Inflammatory macrophage treated with lipopolysaccharide for 4 hours (primary cell): ENCODE data around the gene SAP25.
"Not testable (repeated sequence)": the region's sequence is repeated elsewhere in the genome, so short reads cannot be mapped to it uniquely, and the experiment has no call there.

ENCODE experiments used
- DNase-seq: peaks from one replicate; pipeline ENCODE4 v3.0.0-alpha.2; 2020

The SAP25 gene

DNA sequence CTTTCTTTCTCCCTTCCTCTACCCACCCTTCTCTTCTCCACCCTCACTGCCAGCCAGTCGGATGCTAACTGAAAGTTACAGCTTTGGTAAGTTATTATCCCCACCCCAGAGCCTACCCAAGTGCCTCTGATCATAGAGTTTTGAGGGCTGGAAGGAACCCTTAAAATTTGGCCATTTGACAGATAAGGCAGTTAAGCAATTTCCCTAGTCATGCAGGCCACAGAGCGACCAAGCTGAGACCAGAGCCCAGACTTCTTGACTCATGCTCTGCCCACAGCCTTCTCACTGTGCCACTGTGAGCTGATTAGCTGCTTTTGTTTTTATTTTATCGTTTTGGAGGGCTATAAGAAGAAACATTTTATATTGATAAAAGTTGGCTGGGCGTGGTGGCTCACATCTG is 17.2 kb downstream of the SAP25 start:
- DNase-seq: peak; percentile 70

DNA sequence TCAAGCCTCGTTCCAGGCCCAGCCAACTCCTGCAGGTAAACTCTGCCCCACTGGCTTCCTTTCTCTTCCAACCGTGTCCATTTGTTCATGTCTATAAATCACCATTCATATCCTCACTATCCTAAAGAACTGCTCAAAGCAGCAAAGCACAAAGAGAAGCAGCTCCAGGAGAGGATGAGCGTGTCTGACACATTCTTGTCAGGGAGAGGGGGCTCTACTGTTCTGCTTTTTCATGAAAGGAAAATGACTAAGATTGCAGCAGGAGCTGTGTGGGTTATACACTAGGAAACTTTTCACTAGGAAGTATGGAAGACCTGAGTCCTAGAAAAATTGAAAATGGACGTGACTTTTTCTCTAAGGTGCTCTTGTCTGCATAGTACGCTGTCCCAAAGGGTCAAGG is 18.0 kb downstream of the SAP25 start:
- DNase-seq: peak; percentile 30

DNA sequence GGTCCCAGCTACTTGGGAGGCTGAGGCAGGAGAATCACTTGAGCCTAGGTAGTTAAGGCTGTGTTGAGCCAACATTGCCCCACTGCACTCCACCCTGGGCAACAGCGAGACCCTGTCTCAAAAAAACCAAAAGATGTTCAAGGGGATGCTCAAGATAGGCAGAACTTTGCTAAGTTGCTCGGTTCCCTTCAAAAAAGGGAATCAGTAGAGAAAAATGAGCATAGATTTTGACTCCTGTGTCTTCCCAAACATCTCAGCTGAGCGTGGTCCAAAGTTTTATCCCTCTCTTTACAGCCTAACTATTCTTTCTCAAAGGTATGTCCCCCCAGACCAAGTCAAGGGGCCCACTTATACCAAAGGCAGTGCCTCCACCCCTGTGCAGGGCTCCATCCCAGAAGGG is 20.7 kb downstream of the SAP25 start:
- DNase-seq: no peak

DNA sequence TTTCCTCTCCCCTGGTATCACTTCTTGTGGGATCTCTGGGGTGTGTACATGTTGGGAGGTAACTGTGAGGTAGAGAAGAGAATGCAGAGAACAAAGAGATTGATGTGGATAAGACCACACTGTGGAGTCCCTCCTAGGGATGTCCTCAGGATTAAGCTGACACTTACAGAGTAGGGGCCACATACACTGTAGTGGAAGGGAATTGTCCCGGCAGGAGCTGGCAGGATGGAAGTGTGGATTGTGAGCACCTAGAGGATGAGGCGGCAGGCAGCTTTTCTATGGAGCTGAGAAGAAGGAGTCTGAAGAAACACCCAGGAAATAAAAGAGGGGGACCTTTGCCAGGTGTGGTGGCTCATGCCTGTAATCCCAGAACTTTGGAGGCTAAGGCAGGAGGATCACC is 21.2 kb downstream of the SAP25 start:
- no peak for DNase-seq

DNA sequence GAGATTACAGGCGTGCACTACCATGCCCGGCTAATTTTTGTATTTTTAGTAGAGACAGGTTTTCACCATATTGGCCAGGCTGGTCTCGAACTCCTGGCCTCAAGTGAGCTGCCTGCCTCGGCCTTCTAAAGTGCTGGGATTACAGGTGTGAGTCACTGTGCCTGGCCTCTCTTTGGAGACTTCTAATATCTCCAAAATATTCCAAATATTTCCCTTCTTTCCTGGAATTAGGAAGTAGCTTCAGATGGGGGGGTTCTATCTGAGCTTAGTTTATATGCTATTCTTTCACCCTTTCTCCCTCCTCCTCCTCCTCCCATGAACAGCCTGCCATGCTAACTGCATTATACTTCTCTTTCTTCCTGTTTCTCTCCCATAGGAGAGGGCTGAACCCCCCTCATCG is 25.3 kb downstream of the SAP25 start:
- DNase-seq: not testable (repeated sequence)

DNA sequence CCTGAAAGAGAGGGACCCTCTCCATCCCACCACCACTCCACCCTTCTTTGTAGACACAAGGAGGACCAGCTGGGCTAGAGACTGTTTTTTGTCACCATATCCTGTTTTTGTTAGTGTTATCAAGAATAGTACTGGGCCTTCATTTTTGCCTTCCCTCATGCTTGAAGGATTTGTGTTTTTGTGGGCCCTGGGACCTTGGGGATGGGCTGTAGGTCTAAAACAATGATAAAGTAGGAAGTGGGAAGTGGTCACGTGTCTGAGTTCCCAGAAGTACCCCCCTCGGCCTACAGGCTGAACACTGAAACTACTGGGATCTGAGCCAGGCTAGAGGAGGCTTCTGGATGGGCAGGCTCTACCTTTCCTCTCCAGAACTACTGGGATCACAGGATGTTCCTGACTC is 25.8 kb downstream of the SAP25 start:
- DNase-seq: peak; percentile 18

DNA sequence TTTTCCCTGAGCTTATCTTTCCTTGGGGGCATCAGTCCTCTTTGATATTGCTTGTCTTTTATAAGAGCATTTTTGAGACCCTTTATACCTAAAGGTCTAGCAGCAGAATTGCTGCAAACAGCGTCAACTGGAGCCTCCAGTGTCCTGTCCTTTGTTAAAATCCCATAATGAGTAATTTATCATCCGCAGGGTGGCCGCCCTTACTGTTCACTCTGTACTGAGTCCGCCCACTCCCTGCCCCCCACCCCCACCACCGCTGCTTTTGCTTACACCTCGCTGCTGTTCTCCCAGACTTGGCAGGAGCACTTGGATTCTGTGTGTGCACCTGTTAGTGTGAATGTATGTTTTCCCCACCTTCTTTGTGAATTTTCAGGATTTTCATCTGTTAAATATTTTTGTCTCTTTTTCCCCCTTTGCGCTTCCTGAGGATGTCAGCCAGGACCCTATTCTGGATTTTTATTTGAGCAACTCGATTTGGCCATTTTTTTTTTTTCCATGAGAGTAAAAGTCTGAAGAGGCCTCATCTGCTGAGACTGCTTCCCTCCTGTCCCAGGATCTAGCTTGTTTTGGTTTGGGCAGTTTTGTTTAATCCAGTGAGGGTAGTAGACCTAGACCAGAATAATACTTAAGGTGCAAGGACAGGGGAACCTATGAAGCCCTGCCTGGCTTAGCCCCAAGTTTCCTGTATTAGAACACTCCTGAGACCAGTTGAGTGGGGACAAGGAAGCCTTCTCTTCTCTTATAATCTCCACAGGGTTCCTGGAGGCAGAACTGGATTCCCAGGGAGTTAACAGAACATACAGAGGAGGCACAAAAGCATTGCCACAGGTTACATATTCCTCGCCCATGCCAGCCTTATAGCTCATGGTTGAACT is 26.5 kb downstream of the SAP25 start:
- DNase-seq: no peak

DNA sequence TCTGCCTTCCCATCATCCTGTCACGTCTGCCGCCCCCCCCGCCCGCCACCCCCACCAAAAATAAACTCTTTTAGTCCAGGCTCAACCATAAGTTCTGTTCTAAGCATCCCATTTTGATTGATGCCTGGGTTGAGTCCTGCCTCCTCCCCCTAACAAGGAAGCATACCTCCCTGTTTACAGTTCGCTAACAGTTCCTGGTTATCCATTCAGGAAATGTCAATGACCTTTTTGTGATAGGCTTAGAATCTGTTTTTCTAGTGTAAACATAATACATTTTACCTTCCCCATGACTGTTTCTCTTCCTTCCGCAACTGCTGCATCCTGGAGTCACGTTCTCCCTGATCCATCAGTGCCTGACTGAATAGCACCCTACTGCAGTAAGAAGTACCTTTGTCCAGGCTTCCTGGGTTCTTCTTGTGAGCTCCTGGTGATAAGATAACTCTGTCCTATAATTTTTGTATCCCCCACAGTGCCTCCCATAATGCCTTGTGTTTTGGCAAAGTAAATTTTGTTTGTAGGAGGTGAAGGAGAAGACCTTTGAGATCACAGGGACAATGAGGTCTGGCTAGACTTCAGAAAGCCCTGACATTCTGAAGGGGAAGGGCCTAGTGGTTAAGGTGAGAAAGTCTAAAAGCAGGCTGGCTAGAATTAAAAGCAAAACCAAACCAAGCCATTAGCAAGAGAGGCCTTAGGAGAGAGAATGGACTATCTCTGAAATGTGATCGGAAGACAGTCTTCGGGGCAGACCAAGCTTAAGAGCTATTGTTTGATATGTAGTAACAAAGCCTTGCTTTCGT is 27.4 kb downstream of the SAP25 start:
- no peak for DNase-seq

DNA sequence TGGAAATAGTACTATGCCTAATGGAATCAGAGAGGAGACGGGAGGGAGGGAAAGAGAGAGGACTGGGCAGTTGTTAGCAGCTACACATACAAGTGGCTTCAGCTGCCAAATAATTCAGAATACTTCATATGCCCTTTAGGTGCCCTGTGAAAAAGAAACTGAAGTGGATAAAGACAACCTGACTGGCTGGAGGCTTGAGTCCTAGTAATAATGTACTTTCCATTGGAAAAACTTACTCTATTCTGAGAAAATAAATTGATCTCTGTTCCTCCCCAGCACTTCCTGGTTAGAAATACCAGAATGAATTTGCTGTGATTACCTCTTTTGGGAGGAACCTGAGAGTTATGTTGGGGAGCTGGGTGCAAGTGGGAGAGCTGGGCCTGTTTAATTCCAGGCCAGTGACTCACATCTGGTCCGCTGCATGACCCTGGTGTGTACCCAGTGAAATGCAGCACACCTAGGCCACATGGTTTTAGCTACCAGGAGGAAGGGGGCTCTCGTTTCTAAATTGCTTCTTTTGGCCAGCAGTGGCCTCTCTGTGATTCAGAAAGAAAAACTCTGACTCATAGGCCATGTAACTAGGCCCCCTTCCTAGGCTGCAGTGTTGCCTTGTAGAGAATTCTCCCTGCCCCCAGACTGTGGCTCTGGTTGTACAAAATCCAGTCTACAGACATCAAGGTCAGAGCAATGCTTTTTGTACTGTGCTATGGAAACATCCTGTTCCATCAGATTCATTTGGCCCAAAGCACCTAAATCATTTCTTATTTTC is 28.2 kb downstream of the SAP25 start:
- peak; percentile 53 for DNase-seq

DNA sequence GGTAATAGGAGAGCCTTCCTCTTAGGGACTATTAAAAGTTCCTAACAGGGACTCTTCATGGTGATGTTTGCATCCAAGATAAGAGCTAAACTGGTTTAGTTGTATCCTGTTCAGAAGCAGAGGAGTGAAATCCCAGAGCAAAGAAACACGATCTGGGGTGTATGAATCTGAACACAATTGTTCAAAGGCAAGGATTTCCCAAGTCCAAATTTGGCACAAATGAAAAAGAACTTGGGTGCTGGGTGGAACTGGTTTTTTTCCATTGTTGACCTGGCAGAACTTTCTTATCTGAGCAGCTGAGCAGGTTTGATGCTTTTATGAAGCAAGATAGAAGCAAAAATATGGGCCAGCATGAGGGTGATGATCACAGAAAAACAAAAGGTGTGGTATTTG is 28.7 kb downstream of the SAP25 start:
- no peak for DNase-seq

DNA sequence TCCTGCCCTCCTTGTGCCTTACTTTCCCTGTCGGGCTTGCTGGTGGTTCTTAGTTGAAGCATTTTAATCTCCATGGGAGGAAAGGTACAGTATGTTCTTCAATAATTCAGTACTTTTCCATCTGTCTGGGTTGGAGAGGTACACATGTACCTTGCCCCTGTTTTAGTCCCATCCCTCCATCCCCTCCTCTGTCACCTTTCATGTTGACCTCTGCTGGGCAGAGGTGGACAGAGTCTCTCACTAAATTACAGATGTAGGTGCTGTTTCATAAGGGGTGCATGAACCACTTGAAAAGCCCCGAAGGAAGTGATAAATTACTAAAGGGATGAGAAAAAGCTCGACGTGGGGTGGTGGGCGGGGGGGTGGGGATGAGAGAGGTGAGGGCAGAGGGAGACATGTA is 29.3 kb downstream of the SAP25 start:
- DNase-seq: no peak

DNA sequence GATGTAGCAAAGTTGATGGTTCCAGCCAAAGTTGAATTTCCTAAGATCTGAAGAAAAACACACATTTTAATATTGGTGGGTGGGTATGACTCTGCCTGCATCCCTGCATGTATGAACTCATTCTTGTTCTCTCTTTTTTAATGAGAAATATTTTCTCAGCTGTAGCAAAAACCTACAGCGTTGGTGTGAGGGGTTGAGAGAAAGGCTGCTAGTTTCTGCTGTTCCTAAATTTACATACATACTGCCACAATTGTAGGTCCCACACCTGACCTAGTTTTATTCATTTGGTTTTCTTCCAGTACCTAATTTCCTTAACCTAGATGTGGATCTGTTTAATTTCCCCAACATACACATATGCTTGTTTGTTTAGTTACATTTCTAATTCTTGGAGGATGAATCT is 30.1 kb downstream of the SAP25 start:
- no peak for DNase-seq

DNA sequence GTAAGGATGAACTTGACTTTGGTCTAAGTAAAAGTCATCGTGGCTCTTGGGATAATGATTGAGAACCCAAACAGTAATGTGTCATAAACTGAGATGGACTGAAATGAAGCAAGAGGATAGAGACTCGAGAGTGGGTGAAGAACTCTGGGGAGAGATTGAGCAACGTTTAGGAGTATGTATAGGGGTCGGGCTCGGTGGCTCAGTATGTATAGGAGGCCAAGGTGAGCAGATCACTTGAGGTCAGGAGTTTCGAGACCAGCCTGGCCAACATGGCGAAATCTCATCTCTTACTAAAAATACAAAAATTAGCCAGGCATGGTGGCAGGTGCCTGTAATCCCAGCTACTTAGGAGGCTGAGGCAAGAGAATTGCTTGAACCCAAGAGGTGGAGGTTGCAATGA is 32.4 kb downstream of the SAP25 start:
- DNase-seq: peak; percentile 36

DNA sequence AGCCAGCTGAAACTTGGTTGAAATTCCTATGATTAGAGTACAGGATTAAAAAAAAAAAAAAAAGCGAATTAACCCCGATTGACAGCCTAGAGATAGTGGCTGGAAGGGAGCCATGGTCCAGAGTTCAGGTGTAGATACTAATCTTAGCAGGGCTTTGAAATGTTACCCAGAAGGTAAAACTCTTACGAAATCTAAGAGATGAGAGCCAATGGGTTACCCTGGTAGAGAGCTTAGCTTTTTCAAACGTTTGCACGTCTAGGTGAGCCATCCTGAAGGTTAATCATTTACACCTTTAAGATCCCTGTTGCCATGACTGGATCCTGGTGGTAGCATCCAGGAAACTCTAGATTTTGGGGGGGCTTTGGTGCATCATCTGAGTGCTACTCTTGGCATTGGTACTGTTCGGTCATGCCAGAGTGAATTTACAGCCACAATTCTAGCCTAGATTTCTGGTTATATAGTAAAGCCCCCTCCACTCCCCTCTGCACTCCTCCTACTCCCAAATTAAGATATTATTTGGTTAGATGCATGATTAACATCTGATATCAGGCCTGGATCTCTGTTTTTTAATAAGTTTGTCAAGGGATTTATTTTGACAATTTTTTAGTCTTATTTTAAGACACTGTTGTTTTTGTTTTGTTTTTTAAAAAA is 33.5 kb downstream of the SAP25 start:
- no peak for DNase-seq

DNA sequence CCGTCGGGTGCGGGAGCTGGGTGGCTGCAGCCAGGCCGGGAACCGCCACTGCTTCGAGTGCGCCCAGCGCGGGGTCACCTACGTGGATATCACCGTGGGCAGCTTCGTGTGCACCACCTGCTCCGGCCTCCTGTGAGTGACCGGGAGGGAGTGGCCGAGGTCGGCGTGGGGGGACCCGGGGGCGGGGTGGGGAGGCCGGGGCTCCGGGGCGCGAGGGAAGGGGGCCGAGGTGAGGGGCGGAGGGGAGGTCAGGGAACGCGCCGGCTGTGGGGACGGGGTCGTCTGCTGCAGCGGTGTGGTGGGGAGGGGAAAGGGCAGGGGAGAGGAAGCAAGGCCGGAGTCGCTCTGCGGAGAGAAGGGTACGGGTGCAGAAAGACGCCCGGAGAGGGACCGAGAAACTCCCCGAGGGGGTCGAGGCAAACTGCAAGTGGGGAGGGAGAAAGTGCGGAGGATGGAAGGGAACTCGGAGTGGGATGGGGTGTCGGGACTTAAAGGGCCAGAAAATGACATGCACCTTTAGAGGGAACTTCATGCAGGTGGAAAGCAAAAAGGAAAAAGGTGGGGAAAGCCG is 34.2 kb downstream of the SAP25 start:
- DNase-seq: no peak

DNA sequence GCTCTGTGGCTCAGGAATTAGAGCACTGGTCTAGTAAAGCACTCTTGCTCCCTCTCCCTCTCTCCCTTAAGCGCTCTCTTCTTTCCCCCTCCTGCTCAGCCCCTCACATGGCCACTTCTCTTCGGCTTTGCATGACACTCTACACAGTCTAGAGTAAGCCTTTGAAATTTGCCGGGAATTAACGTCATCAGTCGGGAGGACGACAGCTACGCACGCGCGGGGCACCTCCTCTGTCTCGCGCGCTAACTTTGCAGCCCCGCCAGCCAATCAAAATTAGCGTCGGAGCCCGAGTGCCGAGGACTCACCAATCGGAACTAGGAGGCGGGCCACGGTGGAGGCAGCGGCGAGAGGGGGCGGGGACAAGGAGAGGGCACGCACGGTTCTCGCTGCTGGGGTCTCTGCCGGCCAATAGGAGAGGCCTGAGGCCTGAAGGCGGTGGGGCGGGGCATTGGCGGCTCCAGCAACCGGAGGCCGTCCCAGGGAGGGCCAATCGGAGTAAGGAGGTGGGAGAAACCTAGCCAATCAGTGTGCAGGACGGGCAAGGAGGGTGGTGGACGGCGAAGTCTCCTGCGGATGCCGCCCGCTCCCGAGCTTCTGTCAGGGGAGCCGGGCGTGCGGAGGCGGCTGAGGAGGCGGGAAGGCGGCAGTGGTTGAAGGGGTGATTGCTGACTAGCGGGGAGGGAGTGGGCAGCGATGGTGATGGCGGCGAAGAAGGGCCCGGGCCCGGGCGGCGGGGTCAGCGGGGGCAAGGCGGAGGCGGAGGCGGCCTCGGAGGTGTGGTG is 34.9 kb downstream of the SAP25 start, which contains the start of gene AGFG2:
AGFG2 (plus strand) TSS at position 550 of the 782 bp plus-strand sequence; CDS start at position 694, 144 bp downstream.
- DNase-seq: peak; percentile 100

DNA sequence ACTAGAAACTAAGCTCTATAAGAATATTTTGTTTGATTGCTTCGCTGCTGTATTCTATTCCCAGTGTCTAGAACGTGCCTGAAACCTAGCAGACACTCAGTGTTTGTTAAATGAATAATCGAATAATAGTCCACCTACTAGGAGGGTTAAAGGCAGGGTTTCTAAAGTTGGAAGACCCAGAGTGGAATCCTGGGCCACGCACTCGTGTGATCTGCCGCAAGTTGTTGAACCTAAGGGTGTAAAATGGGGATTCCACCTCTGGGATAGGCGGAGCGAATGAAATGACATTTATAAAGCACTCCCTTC is 35.4 kb downstream of the SAP25 start:
- no peak for DNase-seq

DNA sequence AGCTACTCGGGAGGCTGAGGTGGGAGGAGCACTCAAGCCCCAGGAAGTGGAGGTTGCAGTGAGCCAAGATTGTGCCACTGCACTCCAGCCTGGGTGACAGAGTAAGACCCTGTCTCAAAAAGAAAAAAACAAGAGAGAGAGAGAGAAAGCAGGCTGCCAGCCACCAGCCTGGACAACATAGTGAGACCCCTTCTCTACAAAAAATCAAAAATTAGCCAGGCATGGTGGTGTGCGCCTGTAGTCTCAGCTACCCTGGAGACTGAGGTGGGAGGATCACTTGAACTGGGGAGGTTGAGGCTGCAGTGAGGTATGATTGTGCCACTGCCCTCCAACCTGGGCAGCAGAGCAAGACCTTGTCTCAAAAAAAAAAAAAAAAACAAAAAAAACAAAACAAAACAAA is 37.0 kb downstream of the SAP25 start:
- not testable (repeated sequence) for DNase-seq

DNA sequence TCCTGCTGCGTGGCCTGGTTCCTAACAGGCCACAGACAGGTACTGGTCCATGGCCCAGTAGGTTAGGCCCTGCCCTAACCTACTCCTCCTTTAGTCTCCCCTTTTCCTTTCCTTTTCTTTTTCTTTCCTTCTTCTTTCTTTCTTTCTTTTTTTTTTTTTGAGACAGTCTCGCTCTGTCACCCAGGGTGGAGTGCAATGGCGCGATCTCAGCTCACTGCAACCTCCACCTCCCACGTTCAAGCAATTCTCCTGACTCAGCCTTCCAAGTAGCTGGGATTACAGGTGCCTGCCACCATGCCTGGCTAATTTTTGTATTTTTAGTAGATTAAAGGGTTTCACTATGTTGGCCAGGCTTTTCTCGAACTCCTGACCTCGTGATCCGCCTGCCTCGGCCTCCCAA is 37.7 kb downstream of the SAP25 start:
- not testable (repeated sequence) for DNase-seq

DNA sequence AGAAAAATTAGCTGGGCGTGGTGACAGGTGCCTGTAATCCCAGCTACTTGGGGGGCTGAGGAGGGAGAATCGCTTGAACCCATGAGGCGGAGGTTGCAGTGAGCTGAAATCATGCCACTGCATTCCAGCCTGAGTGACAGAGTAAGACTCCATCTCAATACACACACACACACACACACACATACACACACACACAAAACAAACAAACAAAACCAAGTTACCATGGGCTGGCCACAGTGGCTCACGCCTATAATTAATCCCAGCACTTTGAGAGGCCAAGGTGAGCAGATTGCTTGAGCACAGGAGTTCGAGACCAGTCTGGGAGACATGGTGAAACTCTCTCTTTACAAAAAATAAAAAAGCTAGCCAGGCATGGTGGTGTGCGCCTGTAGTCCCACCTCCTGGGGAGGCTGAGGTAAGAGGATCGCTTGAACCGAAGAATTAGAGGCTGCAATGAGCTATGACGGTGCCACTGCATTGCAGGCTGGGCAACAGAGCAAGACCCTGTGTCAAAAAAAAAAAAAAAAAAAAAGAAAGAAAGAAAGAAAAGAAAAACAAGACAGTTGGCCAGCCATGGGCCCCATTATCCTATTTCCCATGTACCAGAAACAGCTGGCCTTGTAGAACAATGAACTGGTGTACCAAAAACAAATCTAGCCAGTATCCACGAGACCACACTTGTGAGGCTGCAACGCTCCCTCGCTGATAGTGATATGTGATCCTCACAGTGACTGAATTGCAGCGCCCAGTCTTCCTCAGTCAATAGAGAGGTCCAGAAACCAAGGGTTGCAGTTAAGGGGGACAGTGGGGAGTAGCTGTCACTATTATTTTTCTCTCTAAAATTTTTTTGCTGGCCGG is 41.3 kb downstream of the SAP25 start:
- no peak for DNase-seq
